ENCODE measurements around the gene TRAPPC1.

The TRAPPC1 gene

GRCh38 chr17:7940743-7941142, 9.0 kb upstream of the TRAPPC1 start:
- DNase-seq (ENCODE audit: low read depth) = no peak

GRCh38 chr17:7940034-7940433, 8.3 kb upstream of the TRAPPC1 start:
- no peak for DNase-seq (ENCODE audit: low read depth)

- DNase-seq (ENCODE audit: low read depth) = no peak
These were observed 4.1 kb upstream of the TRAPPC1 start for GRCh38 chr17:7935859-7936258.

GRCh38 chr17:7932949-7933348, 1.2 kb upstream of the TRAPPC1 start:
- DNase-seq (ENCODE audit: low read depth) = no peak

- DNase-seq (ENCODE audit: low read depth) = no peak
These were observed 741 bp upstream of the TRAPPC1 start for GRCh38 chr17:7932483-7932891.

GRCh38 chr17:7930841-7931631, 710 bp downstream of the TRAPPC1 start:
- no peak for DNase-seq (ENCODE audit: low read depth)

- DNase-seq (ENCODE audit: low read depth) = no peak
These were observed 2.4 kb downstream of the TRAPPC1 start, which contains the start of gene KCNAB3 for GRCh38 chr17:7929158-7930023. KCNAB3 (minus strand) TSS chr17:7929856; CDS start chr17:7929435, 421 bp downstream.

GRCh38 chr17:7927596-7927995, 4.2 kb downstream of the TRAPPC1 start:
- no peak for DNase-seq (ENCODE audit: low read depth)

GRCh38 chr17:7922845-7923628, 8.7 kb downstream of the TRAPPC1 start:
- DNase-seq (ENCODE audit: low read depth) = peak; percentile 69

- DNase-seq (ENCODE audit: low read depth) = no peak
These were observed 9.4 kb downstream of the TRAPPC1 start for GRCh38 chr17:7922269-7922844.

- DNase-seq (ENCODE audit: low read depth) = no peak
These were observed 14.9 kb downstream of the TRAPPC1 start for GRCh38 chr17:7916808-7917207.

GRCh38 chr17:7916385-7916682, 15.4 kb downstream of the TRAPPC1 start:
- no peak for DNase-seq (ENCODE audit: low read depth)

GRCh38 chr17:7915611-7916384, 15.9 kb downstream of the TRAPPC1 start, which contains the start of gene RNF227:
RNF227 (minus strand) TSS chr17:7916289; CDS start chr17:7916195, 94 bp downstream.
- peak; percentile 72 for DNase-seq (ENCODE audit: low read depth)

- no peak for DNase-seq (ENCODE audit: low read depth)
These were observed 16.6 kb downstream of the TRAPPC1 start for GRCh38 chr17:7915179-7915610.

GRCh38 chr17:7912927-7913524, 18.7 kb downstream of the TRAPPC1 start:
- no peak for DNase-seq (ENCODE audit: low read depth)

- DNase-seq (ENCODE audit: low read depth) = no peak
These were observed 20.6 kb downstream of the TRAPPC1 start for GRCh38 chr17:7911116-7911515.

GRCh38 chr17:7910711-7911110, 21.0 kb downstream of the TRAPPC1 start:
- DNase-seq (ENCODE audit: low read depth) = no peak

GRCh38 chr17:7910281-7910680, 21.5 kb downstream of the TRAPPC1 start:
- DNase-seq (ENCODE audit: low read depth) = no peak

- no peak for DNase-seq (ENCODE audit: low read depth)
These were observed 22.7 kb downstream of the TRAPPC1 start for GRCh38 chr17:7909089-7909488.
